HG02840 (cell line): ENCODE measurements around the gene EML5.
"Not testable (repeated sequence)": the region's sequence is repeated elsewhere in the genome, so short reads cannot be mapped to it uniquely, and the experiment has no call there.

Experiments
- ATAC-seq: cut with Tn5 transposase; IDR thresholded peaks from one replicate; pipeline ENCODE4 v1.9.1; 2021; ENCODE audit warnings: mild to moderate bottlenecking, moderate library complexity, moderate number of reproducible peaks; ENCODE audit not compliant: unreplicated experiment, low FRiP score

EML5 gene

DNA sequence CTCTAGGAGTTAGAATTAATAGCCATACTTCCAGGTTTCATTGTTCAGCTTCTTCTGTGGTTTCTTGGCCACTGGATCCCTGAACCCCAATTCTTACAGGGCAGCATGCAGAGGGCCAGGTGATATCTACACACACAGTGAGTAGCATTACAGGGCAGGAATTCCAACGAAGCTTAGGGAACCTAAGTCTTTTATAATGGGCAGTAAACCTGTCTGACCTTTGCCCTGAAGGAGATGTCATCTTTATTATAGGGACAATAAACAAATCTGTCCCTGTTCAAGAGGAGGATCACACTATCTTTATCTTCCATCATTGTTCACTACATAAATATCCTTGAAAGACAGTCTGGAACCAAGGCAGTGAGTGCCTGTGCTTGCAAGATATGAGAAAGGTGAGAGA lies 11.7 kb upstream of the EML5 start:
- no peak for ATAC-seq

DNA sequence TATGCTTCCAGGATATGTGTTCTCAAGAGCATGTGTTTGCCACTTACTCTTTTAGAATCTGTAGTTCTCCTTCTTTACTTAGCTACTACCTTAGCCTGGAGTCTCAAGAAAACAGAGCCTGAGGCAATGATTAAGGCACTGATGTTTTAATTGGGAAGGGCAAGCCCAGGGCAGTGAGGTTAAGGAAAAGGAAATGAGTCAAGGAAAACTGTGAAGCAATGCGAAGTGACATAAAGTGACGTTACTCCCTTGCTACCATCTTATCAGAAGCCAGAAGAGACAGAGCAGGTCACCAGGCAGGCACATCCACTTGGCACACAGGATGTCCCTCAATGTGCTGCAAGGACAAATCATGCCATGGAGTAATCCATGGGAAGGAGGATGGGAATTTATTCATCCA lies 11.3 kb upstream of the EML5 start:
- ATAC-seq, result no peak

GRCh38 chr14:88802596-88802995 lies 9.8 kb upstream of the EML5 start:
- no peak for ATAC-seq

DNA sequence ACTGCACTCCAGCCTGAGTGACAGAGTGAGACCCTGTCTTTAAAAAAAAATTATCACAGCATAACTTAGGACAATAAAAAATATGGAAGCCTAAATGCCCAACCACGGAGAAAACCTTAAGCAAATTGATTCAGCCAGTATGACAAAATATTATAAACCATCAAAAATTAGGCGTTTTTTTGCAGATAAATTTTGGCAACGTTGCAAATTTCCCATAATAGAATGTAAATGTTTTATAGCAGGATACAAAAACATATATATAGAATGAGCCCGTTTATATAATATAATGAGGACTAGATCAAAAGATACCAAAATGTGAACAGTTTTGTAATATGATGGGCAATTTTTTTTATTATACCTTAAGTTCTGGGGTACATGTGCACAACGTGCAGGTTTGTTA lies 6.8 kb upstream of the EML5 start:
- no peak for ATAC-seq

- no peak for ATAC-seq
Measured at GRCh38 chr14:88798156-88798555, 5.4 kb upstream of the EML5 start.

- no peak for ATAC-seq
Measured at GRCh38 chr14:88793259-88793625, 489 bp upstream of the EML5 start.

DNA sequence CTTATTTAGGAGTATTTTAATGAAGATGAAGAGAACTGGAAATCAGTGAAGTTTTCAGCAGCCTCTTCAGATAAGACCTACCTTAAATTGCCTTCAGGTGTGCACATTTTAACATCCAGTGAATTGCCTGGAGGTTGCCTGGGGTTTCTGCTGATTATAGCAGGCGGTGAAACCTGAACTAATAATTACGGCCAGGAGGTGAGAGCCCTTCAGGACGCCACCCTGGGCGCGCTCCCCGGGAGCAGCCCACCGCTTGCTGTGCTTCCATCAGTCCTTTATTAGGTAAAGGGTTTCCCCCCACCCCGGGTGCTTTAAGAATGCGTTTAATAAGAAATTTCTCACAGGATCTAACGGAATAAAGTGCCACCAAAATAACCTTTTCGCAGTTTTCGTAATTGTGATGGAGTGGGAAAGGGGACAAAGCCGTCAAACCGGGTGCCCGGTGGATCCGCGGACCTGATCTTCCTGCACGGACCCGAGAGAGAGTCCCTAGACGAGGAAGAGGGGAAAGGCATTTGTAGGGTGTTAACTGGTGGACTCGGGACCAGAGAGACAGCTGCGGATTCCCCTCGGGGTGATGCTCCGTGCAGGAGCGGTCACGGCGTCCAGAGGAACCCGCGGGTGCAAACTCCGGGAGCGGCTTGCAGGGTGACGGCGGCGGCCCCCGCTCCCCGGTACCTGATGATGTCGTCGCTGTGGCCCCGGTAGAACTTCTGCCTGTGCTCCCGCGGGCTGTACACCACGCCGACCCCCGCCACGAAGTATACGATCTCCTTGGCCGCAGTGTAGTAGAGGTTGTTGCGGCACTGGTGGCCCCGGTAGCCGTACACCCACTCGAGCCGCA lies 902 bp downstream of the EML5 start:
- ATAC-seq, result peak; percentile 17

GRCh38 chr14:88791252-88791621 lies 1.5 kb downstream of the EML5 start:
- ATAC-seq, result no peak

- no peak for ATAC-seq
Measured at GRCh38 chr14:88790501-88791251, 2.1 kb downstream of the EML5 start.

- not testable (repeated sequence) for ATAC-seq
Measured at GRCh38 chr14:88789573-88789972, 3.2 kb downstream of the EML5 start.

DNA sequence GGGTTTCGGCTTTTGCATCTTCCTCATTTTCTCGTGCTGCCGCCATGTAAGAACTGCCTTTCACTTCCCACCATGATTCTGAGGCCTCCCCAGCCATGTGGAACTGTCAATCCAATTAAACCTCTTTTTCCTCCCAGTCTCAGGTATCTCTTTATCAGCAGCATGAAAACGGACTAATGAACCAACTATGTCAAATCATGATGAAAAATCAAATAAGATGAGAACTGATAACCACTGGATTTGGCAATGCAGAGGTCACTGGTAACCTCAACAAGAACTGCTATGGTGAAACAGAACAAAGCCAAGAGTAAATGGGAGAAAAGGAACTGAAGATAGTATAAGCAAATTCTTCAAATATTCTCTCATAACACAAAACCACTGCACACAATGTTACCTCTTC lies 6.0 kb downstream of the EML5 start:
- ATAC-seq, result no peak

DNA sequence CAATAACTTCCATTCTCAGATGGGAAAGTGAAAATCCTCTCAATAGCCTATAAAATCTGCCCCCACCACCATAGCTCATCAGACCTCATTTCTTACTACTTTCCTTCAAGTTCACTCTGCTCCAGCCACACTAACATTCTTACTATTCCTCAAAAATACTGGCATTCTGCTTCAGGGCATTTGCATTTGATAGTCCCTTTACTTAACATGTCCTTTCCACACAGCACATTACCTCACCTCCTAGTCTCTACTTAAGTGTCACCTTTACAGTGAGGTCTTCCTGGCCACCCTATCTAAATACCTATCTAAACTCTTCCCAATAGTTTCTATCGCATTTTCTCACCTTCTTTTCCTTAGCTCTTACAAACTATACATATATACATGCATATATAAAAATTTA lies 6.8 kb downstream of the EML5 start:
- ATAC-seq, result no peak

- ATAC-seq, result no peak
Measured at GRCh38 chr14:88775532-88775931, 17.2 kb downstream of the EML5 start.

DNA sequence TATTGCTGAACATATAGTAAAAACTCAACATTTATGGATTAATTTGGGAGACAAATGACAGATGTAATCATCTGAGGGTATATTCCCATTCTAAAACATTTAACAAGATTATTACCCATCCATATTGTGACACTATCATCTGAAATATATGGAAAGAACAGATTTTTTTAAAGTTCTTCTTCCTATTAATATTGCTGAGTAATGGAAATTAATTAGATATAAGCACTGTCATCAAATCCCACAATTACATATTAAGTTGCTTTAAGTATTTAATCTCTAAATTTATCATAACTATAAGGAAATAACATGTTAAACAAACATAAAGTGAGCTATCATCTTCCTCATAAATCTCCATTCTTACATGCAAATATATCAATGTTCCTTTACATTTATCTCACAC lies 22.0 kb downstream of the EML5 start:
- no peak for ATAC-seq

DNA sequence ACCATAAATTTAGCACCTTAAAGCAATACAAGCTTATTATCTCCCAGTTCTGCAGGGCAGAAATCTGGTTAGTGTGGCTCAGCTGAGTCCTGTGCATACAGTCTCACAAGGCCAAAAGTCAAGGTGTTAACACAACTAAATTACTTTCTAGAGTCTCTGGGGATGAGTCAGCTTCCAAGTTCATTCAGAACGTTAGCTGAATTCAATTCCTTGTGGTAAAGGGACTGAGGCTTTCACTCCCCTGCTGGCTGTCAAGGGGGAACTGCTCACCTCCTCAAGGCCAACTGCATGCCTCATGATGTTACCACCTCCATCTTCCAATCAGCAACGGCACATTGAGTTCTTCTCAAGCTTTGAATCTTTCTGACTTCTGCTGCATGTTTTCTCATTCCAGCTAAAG lies 27.6 kb downstream of the EML5 start:
- ATAC-seq, result no peak

GRCh38 chr14:88753873-88754272 lies 38.9 kb downstream of the EML5 start:
- ATAC-seq, result no peak

- ATAC-seq, result no peak
Measured at GRCh38 chr14:88750945-88751344, 41.8 kb downstream of the EML5 start.

GRCh38 chr14:88750413-88750812 lies 42.3 kb downstream of the EML5 start:
- ATAC-seq, result no peak

DNA sequence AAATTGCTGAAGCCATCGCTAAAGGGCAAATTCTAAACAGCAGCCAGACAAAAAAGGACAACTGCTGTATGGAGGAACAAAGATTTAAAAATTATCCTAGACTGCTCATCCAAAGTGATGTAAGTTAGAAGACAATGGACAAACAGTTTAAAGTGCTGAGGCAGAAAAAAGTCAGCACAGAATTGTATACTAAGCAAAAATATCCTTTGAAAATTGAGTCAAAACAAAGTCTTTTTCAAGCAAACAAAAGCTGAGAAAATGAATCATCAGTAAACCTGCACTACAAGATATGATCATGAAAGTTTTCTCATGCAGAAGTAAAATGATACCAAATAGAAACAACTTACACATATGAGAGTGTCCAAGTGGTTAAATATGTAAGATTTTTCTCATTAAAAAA lies 43.6 kb downstream of the EML5 start:
- no peak for ATAC-seq

- ATAC-seq, result no peak
Measured at GRCh38 chr14:88748288-88748687, 44.5 kb downstream of the EML5 start.

DNA sequence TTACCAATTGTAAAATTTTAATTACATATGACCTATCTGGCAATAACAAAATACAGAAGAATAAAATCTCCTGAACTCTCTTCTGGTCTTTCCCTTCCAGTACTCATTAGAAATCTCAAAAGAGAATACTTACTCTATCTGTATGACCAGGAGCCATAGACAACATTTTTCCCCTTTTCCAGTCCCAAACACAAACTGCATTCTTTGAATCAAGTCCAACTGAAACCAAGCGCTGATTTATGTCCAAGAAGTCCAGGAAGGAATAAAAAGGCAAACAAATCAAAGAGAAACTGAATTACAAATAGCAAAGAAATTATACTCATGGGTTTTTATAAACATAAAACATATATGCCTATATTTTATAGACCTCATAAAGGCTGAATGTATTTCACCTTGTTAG lies 46.7 kb downstream of the EML5 start:
- ATAC-seq, result no peak

GRCh38 chr14:88737245-88737644 lies 55.5 kb downstream of the EML5 start:
- no peak for ATAC-seq
